CD14-positive monocyte (primary cell): ENCODE results near the gene PEMT. TPM values are rescaled to one million over a fixed set of nuclear protein-coding genes. Genes with fewer than 3 reads are reported as not detected.

Experiments used
- DNase-seq, 3 donors: peaks; one replicate each; pipeline ENCODE4 v3.0.0-alpha.2; 2011 to 2022
- H2AFZ ChIP-seq: 2 replicates; pipeline ENCODE4 v1.6.0; 2012; ENCODE audit warnings: mild to moderate bottlenecking, low read depth, low read length, inconsistent platforms; ENCODE audit not compliant: insufficient read depth, poor library complexity, severe bottlenecking
- H3K27ac ChIP-seq, 2 donors: 1 replicate in 1 of 2; 2 replicates in 1 of 2; pipeline ENCODE4 v1.5.1; 2012 to 2013; ENCODE audit warnings: low read length in 2 of 2, control low read depth in 1 of 2, inconsistent platforms in 1 of 2, low read depth in 1 of 2, mild to moderate bottlenecking in 1 of 2
- H3K27me3 ChIP-seq, 2 donors: one replicate each; pipeline versions ENCODE4 v1.6.0 to v1.6.1; 2011 to 2013; ENCODE audit warnings: low read length in 2 of 2; ENCODE audit not compliant: control insufficient read depth in 2 of 2, insufficient read depth in 2 of 2
- H3K36me3 ChIP-seq, 2 donors: replicated peaks in 1 of 2; 1 replicate in 1 of 2; 2 replicates in 1 of 2; pipeline versions ENCODE4 v1.5.1 to v1.6.1; 2012 to 2013; ENCODE audit warnings: low read length in 2 of 2, control low read depth in 1 of 2, inconsistent platforms in 1 of 2, mild to moderate bottlenecking in 1 of 2; ENCODE audit not compliant: insufficient read depth in 2 of 2, control insufficient read depth in 1 of 2
- H3K4me1 ChIP-seq, 2 donors: 1 replicate in 1 of 2; 2 replicates in 1 of 2; pipeline versions ENCODE4 v1.5.1 to v1.6.1; 2012 to 2013; ENCODE audit warnings: low read length in 2 of 2, control low read depth in 1 of 2, inconsistent platforms in 1 of 2, mild to moderate bottlenecking in 1 of 2, moderate library complexity in 1 of 2; ENCODE audit not compliant: insufficient read depth in 2 of 2, control insufficient read depth in 1 of 2
- H3K4me2 ChIP-seq: replicated peaks from 2 replicates; pipeline ENCODE3; 2012; ENCODE audit warnings: low read length, moderate library complexity, mild to moderate bottlenecking; ENCODE audit not compliant: poor library complexity, severe bottlenecking; ENCODE audit errors: extremely low read depth
- H3K4me3 ChIP-seq, 3 experiments: fragments of 200-600 bp in 1 of 3; sonication (generic) in 1 of 3; replicated peaks in 1 of 3; 1 replicate in 2 of 3; 2 replicates in 1 of 3; pipeline ENCODE4 v1.5.1; 2011 to 2013; ENCODE audit warnings: low read length in 3 of 3, mild to moderate bottlenecking in 3 of 3, control low read depth in 2 of 3, low read depth in 2 of 3, inconsistent platforms in 1 of 3, moderate library complexity in 1 of 3
- H3K79me2 ChIP-seq: 2 replicates; pipeline ENCODE4 v1.6.0; 2012; ENCODE audit warnings: mild to moderate bottlenecking, control low read depth, inconsistent platforms, low read length, moderate library complexity; ENCODE audit not compliant: insufficient read depth
- H3K9ac ChIP-seq: 2 replicates; pipeline ENCODE4 v1.6.0; 2017; ENCODE audit warnings: low read length, mild to moderate bottlenecking; ENCODE audit not compliant: insufficient read depth, poor library complexity, severe bottlenecking
- H3K9me3 ChIP-seq, 2 donors: replicated peaks in 1 of 2; 1 replicate in 1 of 2; 2 replicates in 1 of 2; pipeline versions ENCODE4 v1.5.1 to v1.6.1; 2012 to 2013; ENCODE audit warnings: low read length in 2 of 2, control low read depth in 1 of 2; ENCODE audit not compliant: control insufficient read depth in 1 of 2, insufficient read depth in 1 of 2
- H4K20me1 ChIP-seq: 2 replicates; pipeline ENCODE4 v1.6.0; 2012; ENCODE audit warnings: mild to moderate bottlenecking, low read length, control low read depth, moderate library complexity; ENCODE audit not compliant: insufficient read depth
- H3K27ac Mint-ChIP-seq, 7 donors: one replicate each; pipeline ENCODE4 v1.8.0; 2020; ENCODE audit warnings: mild to moderate bottlenecking in 7 of 7, mixed read lengths in 7 of 7, moderate library complexity in 6 of 7, inconsistent platforms in 2 of 7
- H3K27me3 Mint-ChIP-seq, 3 donors: one replicate each; pipeline ENCODE4 v1.8.0; 2021 to 2022; ENCODE audit warnings: low read depth in 3 of 3, mild to moderate bottlenecking in 3 of 3, mixed read lengths in 3 of 3, moderate library complexity in 3 of 3, inconsistent platforms in 1 of 3
- H3K36me3 Mint-ChIP-seq, 2 donors: one replicate each; pipeline ENCODE4 v1.8.0; 2020; ENCODE audit warnings: mixed read lengths in 2 of 2, inconsistent platforms in 1 of 2, mild to moderate bottlenecking in 1 of 2
- H3K4me1 Mint-ChIP-seq: one replicate; pipeline ENCODE4 v1.8.0; 2020; ENCODE audit warnings: mild to moderate bottlenecking, mixed read lengths
- H3K4me3 Mint-ChIP-seq, 2 donors: one replicate each; pipeline ENCODE4 v1.8.0; 2020; ENCODE audit warnings: mild to moderate bottlenecking in 2 of 2, mixed read lengths in 2 of 2, moderate library complexity in 1 of 2
- H3K9me3 Mint-ChIP-seq, 7 donors: one replicate each; pipeline ENCODE4 v1.8.0; 2020 to 2022; ENCODE audit warnings: mixed read lengths in 7 of 7, mild to moderate bottlenecking in 6 of 7, moderate library complexity in 6 of 7, inconsistent platforms in 2 of 7
- CTCF ChIP-seq: fragments of 200-600 bp; IDR thresholded peaks from one replicate; pipeline ENCODE4 v1.8.0; 2022; ENCODE audit warnings: antibody characterized with exemption, mild to moderate bottlenecking
- WGBS: methylation state at CpG from one replicate; pipeline ENCODE4 v1.1.5; 2013; ENCODE audit warnings: missing lambda C conversion rate; ENCODE audit not compliant: insufficient coverage; 5-methylcytosine and 5-hydroxymethylcytosine counted together
- intact Hi-C, 2 donors: fragments of 100-400 bp; cut with micrococcal nuclease; formaldehyde crosslinking; loops; one replicate each; pipeline versions ENCODE4 v1.15.0 to v1.15.1; 2023
- polyA plus RNA-seq, 3 donors: library from polyadenylated mRNA; depleted of rRNA in 1 of 3; unstranded in 2 of 3; stranded (reverse) in 1 of 3; fragments of 300-500 nt in 2 of 3; fragments of >200 nt in 1 of 3; fragmentation: Illumina TruSeq in 2 of 3; gene quantifications; 1 replicate in 2 of 3; 2 replicates in 1 of 3; pipeline ENCODE4 v1.2.3, GENCODE V29; 2012 to 2021

The PEMT gene
- polyA plus RNA-seq, 3 donors = 26.7 to 41.0 (median 38.4) TPM

- Mint-ChIP-seq H3K27me3 (peaks cover 0 to 2% (median 0%) of the 10 kb centered on the region in 3 donors), H3K36me3 (peaks cover 0 to 1% of the 10 kb centered on the region in 2 donors), H3K9me3 (peaks cover 0 to 2% (median 0%) of the 10 kb centered on the region in 7 donors), H3K27ac (no peak overlapping the region), H3K4me3 (no peak overlapping the region), H3K4me1 (peaks cover 4% of the 10 kb centered on the region)
- H3K4me3 ChIP-seq = no peak overlapping the region
- H3K79me2 ChIP-seq = no peaks in the 10 kb centered on the region
- TF ChIP-seq CTCF = no peak
- no peak for DNase-seq
- H4K20me1 ChIP-seq = no peaks in the 10 kb centered on the region
- H2AFZ ChIP-seq = no peak overlapping the region
- no peak overlapping the region for H3K9ac ChIP-seq
- no peak overlapping the region for H3K27ac ChIP-seq
- intact Hi-C loops = no loop called here
- H3K4me1 ChIP-seq = no peaks in the 10 kb centered on the region
- no peaks in the 10 kb centered on the region for H3K9me3 ChIP-seq
- 94% methylated on average over 17 of the region's 22 CpGs for WGBS
- no peaks in the 10 kb centered on the region for H3K36me3 ChIP-seq
- H3K4me2 ChIP-seq = no peak overlapping the region
- H3K27me3 ChIP-seq = no peaks in the 10 kb centered on the region
Measured at GRCh38 chr17:17528696-17529652, 62.5 kb downstream of the PEMT start.

GRCh38 chr17:17527956-17528500, 63.5 kb downstream of the PEMT start:
- WGBS = 95% methylated on average over 11 of the region's 17 CpGs
- H3K4me2 ChIP-seq = no peak overlapping the region

More at GRCh38 chr17:17527956-17528500, 63.5 kb downstream of the PEMT start:
- intact Hi-C loops = no loop called here
- Mint-ChIP-seq H3K27ac (no peak overlapping the region), H3K4me1 (peaks cover 3% of the 10 kb centered on the region), H3K27me3 (peaks cover 0 to 2% (median 0%) of the 10 kb centered on the region in 3 donors), H3K36me3 (no peaks in the 10 kb centered on the region), H3K9me3 (peaks cover 0 to 2% (median 0%) of the 10 kb centered on the region in 7 donors), H3K4me3 (no peak overlapping the region)
- no peak for DNase-seq
- Histone ChIP-seq H3K79me2 (no peaks in the 10 kb centered on the region), H3K4me1 (no peaks in the 10 kb centered on the region), H3K36me3 (no peaks in the 10 kb centered on the region), H3K27me3 (no peaks in the 10 kb centered on the region), H3K4me3 (no peak overlapping the region), H3K9me3 (no peaks in the 10 kb centered on the region), H3K27ac (no peak overlapping the region), H4K20me1 (no peaks in the 10 kb centered on the region), H3K9ac (no peak overlapping the region), H2AFZ (no peak overlapping the region)
- TF ChIP-seq CTCF = no peak
